OCI-LY3 (cell line): ENCODE data around the gene EHMT1.
"Not testable (repeated sequence)": the region's sequence is repeated elsewhere in the genome, so short reads cannot be mapped to it uniquely, and the experiment has no call there.

ENCODE experiments used
- H2AFZ ChIP-seq: fragments of 200-600, 300-600 bp; shearing (Covaris generic); 2 replicates; pipeline ENCODE4 v1.6.0; 2014; ENCODE audit warnings: antibody characterized with exemption, low read depth, low read length
- H3K27ac ChIP-seq: fragments of 200-600, 300-600 bp; sonication (generic); 2 replicates; pipeline ENCODE4 v1.5.1; 2014; ENCODE audit warnings: mild to moderate bottlenecking, low read length, moderate library complexity, mixed read lengths
- H3K27me3 ChIP-seq: fragments of 200-600, 300-600 bp; sonication (generic); 2 replicates; pipeline ENCODE4 v1.6.1; 2014; ENCODE audit warnings: low read depth, low read length, mixed read lengths
- H3K36me3 ChIP-seq: fragments of 200-600, 300-600 bp; sonication (generic); replicated peaks from 2 replicates; pipeline ENCODE3; 2014; ENCODE audit warnings: low read depth, low read length, mixed read lengths
- H3K4me1 ChIP-seq: fragments of 300-600, 200-600 bp; sonication (generic); 2 replicates; pipeline ENCODE4 v1.6.1; 2014; ENCODE audit warnings: low read length, mixed read lengths
- H3K4me2 ChIP-seq: fragments of 200-600, 300-600 bp; sonication (generic); 2 replicates; pipeline ENCODE4 v1.6.1; 2014; ENCODE audit warnings: low read length, mixed read lengths
- H3K4me3 ChIP-seq: fragments of 300-600, 200-600 bp; sonication (generic); 2 replicates; pipeline ENCODE4 v1.5.1; 2014; ENCODE audit warnings: antibody characterized with exemption, mild to moderate bottlenecking, low read length, moderate library complexity
- H3K79me2 ChIP-seq: fragments of 300-600, 200-600 bp; shearing (Covaris generic); 2 replicates; pipeline ENCODE4 v1.6.1; 2014; ENCODE audit warnings: mild to moderate bottlenecking, low read length, mixed read lengths
- H3K9ac ChIP-seq: fragments of 300-600, 200-600 bp; shearing (Covaris generic); 2 replicates; pipeline ENCODE4 v1.6.0; 2014; ENCODE audit warnings: mild to moderate bottlenecking, low read length, moderate library complexity
- H3K9me3 ChIP-seq: fragments of 200-600, 300-600 bp; shearing (Covaris generic); 2 replicates; pipeline ENCODE4 v1.6.1; 2014; ENCODE audit warnings: low read length, mixed read lengths; ENCODE audit not compliant: insufficient read depth
- H4K20me1 ChIP-seq: fragments of 200-600, 300-600 bp; sonication (generic); 2 replicates; pipeline ENCODE4 v1.6.1; 2016; ENCODE audit warnings: low read length, mixed read lengths; ENCODE audit not compliant: insufficient read depth
- CTCF ChIP-seq: fragments of 200-600, 300-600 bp; sonication (generic); IDR thresholded peaks from 2 replicates; pipeline ENCODE4 v1.5.1; 2014; ENCODE audit warnings: antibody characterized with exemption, low read length, low read depth
- EZH2phosphoT487 ChIP-seq: fragments of 200-600 bp; shearing (Covaris generic); IDR thresholded peaks from 2 replicates; pipeline ENCODE4 v1.6.1; 2018; ENCODE audit warnings: antibody characterized with exemption, mixed run types, low read depth

The EHMT1 gene

GRCh38 chr9:137590469-137591383, 28.1 kb upstream of the EHMT1 start, which contains the start of gene ZMYND19:
Gene ZMYND19, minus strand, starts transcription at chr9:137590512. Its CDS starts 249 bp downstream, at chr9:137590263.
- peak within 1 kb of the TSS; percentile 88 for H3K4me3 ChIP-seq
- no peaks in the 10 kb centered on the region for H3K9me3 ChIP-seq
- H3K79me2 ChIP-seq: peaks cover 25% of the 10 kb centered on the region
- H3K27me3 ChIP-seq: no peaks in the 10 kb centered on the region
- TF ChIP-seq CTCF: no peak
- no peak for TF ChIP-seq EZH2phosphoT487
- H3K4me1 ChIP-seq: peaks cover 8% of the 10 kb centered on the region
- H2AFZ ChIP-seq: no peak within 1 kb of the TSS
- H4K20me1 ChIP-seq: peaks cover 12% of the 10 kb centered on the region
- peak within 1 kb of the TSS; percentile 77 for H3K9ac ChIP-seq
- H3K4me2 ChIP-seq: peak within 1 kb of the TSS; percentile 95
- peaks cover 21% of the 10 kb centered on the region for H3K36me3 ChIP-seq
- H3K27ac ChIP-seq: no peak within 1 kb of the TSS

- Histone ChIP-seq H4K20me1 (peaks cover 12% of the 10 kb centered on the region), H3K27ac (no peak overlapping the region), H3K4me3 (no peak overlapping the region), H3K4me2 (no peak overlapping the region), H3K4me1 (peaks cover 8% of the 10 kb centered on the region), H2AFZ (no peak overlapping the region), H3K9ac (no peak overlapping the region), H3K9me3 (no peaks in the 10 kb centered on the region), H3K79me2 (peaks cover 24% of the 10 kb centered on the region), H3K36me3 (peaks cover 5% of the 10 kb centered on the region), H3K27me3 (no peaks in the 10 kb centered on the region)
- TF ChIP-seq EZH2phosphoT487 (no peak), CTCF (no peak)
These were observed 26.0 kb upstream of the EHMT1 start for GRCh38 chr9:137592767-137593166.

GRCh38 chr9:137593176-137593575, 25.6 kb upstream of the EHMT1 start:
- Histone ChIP-seq H3K9me3 (no peaks in the 10 kb centered on the region), H3K4me3 (no peak overlapping the region), H3K4me1 (peaks cover 8% of the 10 kb centered on the region), H3K36me3 (peaks cover under 1% of the 10 kb centered on the region), H3K4me2 (no peak overlapping the region), H3K27ac (no peak overlapping the region), H4K20me1 (peaks cover 12% of the 10 kb centered on the region), H3K27me3 (no peaks in the 10 kb centered on the region), H3K9ac (no peak overlapping the region), H2AFZ (no peak overlapping the region), H3K79me2 (peaks cover 20% of the 10 kb centered on the region)
- TF ChIP-seq EZH2phosphoT487 (no peak), CTCF (no peak)

- H3K4me2 ChIP-seq, H3K36me3 ChIP-seq, H3K79me2 ChIP-seq, H2AFZ ChIP-seq, H3K27ac ChIP-seq, H3K27me3 ChIP-seq, H4K20me1 ChIP-seq, H3K9ac ChIP-seq, H3K4me3 ChIP-seq, H3K9me3 ChIP-seq, H3K4me1 ChIP-seq: not testable (repeated sequence)
These were observed 22.2 kb upstream of the EHMT1 start for GRCh38 chr9:137596577-137596976.
